Thyroid gland (tissue), 4 donors: ENCODE results near the gene TEX261. TPM values are rescaled to one million over a fixed set of nuclear protein-coding genes. Genes with fewer than 3 reads are reported as not detected.
A peak's percentile ranks its signal among the peaks of the same experiment; 100 is the strongest.
"Not testable (repeated sequence)": the region's sequence is repeated elsewhere in the genome, so short reads cannot be mapped to it uniquely, and the experiment has no call there.

Source experiments
- DNase-seq, 2 donors: peaks; one replicate each; pipeline ENCODE4 v3.0.0-alpha.2; 2019
- H3K27ac ChIP-seq, 3 donors: fragments of 200-600 bp; sonication (generic); 1 replicate in 2 of 3; 2 replicates in 1 of 3; pipeline ENCODE4 v1.5.1; 2016 to 2019; ENCODE audit warnings: mild to moderate bottlenecking in 1 of 3, moderate library complexity in 1 of 3
- H3K27me3 ChIP-seq: fragments of 200-600 bp; sonication (generic); one replicate; pipeline ENCODE4 v1.5.1; 2019
- H3K36me3 ChIP-seq, 2 donors: fragments of 200-600 bp; sonication (generic); one replicate each; pipeline ENCODE4 v1.5.1; 2016 to 2019
- H3K4me1 ChIP-seq, 2 donors: fragments of 200-600 bp; sonication (generic); one replicate each; pipeline ENCODE4 v1.5.1; 2017 to 2019
- H3K4me3 ChIP-seq, 3 donors: fragments of 200-600 bp; sonication (generic); replicated peaks in 1 of 3; 1 replicate in 2 of 3; 2 replicates in 1 of 3; pipeline ENCODE4 v1.5.1; 2016; ENCODE audit warnings: mild to moderate bottlenecking in 1 of 3
- H3K9me3 ChIP-seq: fragments of 200-600 bp; sonication (generic); one replicate; pipeline ENCODE4 v1.5.1; 2017
- CTCF ChIP-seq, 6 experiments: fragments of 200-600 bp in 3 of 6; fragments of 450-650 bp in 3 of 6; sonication (generic) in 3 of 6; IDR thresholded peaks; one replicate each; pipeline ENCODE4 v1.5.1; 2016 to 2019; ENCODE audit warnings: antibody characterized with exemption in 6 of 6, mild to moderate bottlenecking in 2 of 6, inconsistent platforms in 1 of 6, moderate library complexity in 1 of 6
- POLR2A ChIP-seq, 2 donors: fragments of 450-650 bp; IDR thresholded peaks; one replicate each; pipeline ENCODE4 v1.6.1; 2017; ENCODE audit warnings: antibody characterized with exemption in 2 of 2, mild to moderate bottlenecking in 2 of 2, moderate library complexity in 1 of 2
- whole genome bisulfite sequencing, 2 donors: methylation state at CpG; one replicate each; pipeline ENCODE4 v1.1.5; 2017; 5-methylcytosine and 5-hydroxymethylcytosine counted together
- intact Hi-C: fragments of 100-400 bp; cut with DNase I; formaldehyde crosslinking; loops from one replicate; pipeline ENCODE4 v1.15.1; 2023
- total RNA-seq, 4 donors: library from RNA; depleted of rRNA; stranded (reverse); fragments of >200 nt; gene quantifications; one replicate each; pipeline ENCODE4 v1.2.3, GENCODE V29; 2016

TEX261 gene
- total RNA-seq = 10 to 100 TPM; 37.9 to 67.7 (median 51.4) TPM

- H3K27me3 ChIP-seq = no peaks in the 10 kb centered on the region
- peak within 1 kb of the TSS; percentile 79 to 99 (median 80) for H3K4me3 ChIP-seq
- peak; percentile 90 to 94 for DNase-seq
- 0 to 2% methylated on average over 9 to 16 of the region's 65 CpGs for WGBS, 2 donors
- peaks cover 13 to 18% of the 10 kb centered on the region in 2 donors for H3K4me1 ChIP-seq
- H3K9me3 ChIP-seq = no peaks in the 10 kb centered on the region
- TF ChIP-seq POLR2A (IDR thresholded peaks at IDR 0.05) (peak in 1 of 2 donors; percentile 71), CTCF (IDR thresholded peaks at IDR 0.05) (peak in 4 of 6 experiments; percentile 44 to 90 (median 84))
- H3K27ac ChIP-seq = peak within 1 kb of the TSS in 2 of 3 donors; percentile 69 to 74
- peaks cover 8 to 16% of the 10 kb centered on the region in 2 donors for H3K36me3 ChIP-seq
- intact Hi-C loops = no loop called here
Observed at GRCh38 chr2:70994699-70995425, at the start of gene TEX261. TSS of gene TEX261 (minus strand) at chr2:70994873. CDS start at chr2:70994757, 116 bp downstream.

- DNase-seq = no peak
- H3K27me3 ChIP-seq = no peaks in the 10 kb centered on the region
- H3K27ac ChIP-seq = no peak overlapping the region
- no peaks in the 10 kb centered on the region for H3K9me3 ChIP-seq
- no peaks in the 10 kb centered on the region for H3K4me1 ChIP-seq
- TF ChIP-seq POLR2A (IDR thresholded peaks at IDR 0.05) (no peak), CTCF (IDR thresholded peaks at IDR 0.05) (no peak)
- no peaks in the 10 kb centered on the region for H3K36me3 ChIP-seq
- 83 to 86% methylated on average over 18 to 19 of the region's 36 CpGs for WGBS, 2 donors
- no peak overlapping the region for H3K4me3 ChIP-seq
- intact Hi-C loops = no loop called here
Observed at GRCh38 chr2:71043531-71044407, 49.1 kb upstream of the TEX261 start.

- intact Hi-C loops = no loop called here
- TF ChIP-seq CTCF (IDR thresholded peaks at IDR 0.05) (no peak), POLR2A (IDR thresholded peaks at IDR 0.05) (no peak)
- DNase-seq = no peak
- Histone ChIP-seq H3K4me3 (no peak overlapping the region), H3K9me3 (no peaks in the 10 kb centered on the region), H3K27me3 (no peaks in the 10 kb centered on the region), H3K36me3 (no peaks in the 10 kb centered on the region), H3K4me1 (no peaks in the 10 kb centered on the region), H3K27ac (no peak overlapping the region)
- WGBS, 2 donors = 69 to 70% methylated on average over 4 of the region's 4 CpGs
Observed at GRCh38 chr2:71042287-71042686, 47.6 kb upstream of the TEX261 start.

GRCh38 chr2:71036296-71036695, 41.6 kb upstream of the TEX261 start:
- not testable (repeated sequence) for H3K4me3 ChIP-seq

GRCh38 chr2:71023553-71024243, 29.0 kb upstream of the TEX261 start:
- DNase-seq = peak; percentile 81 to 82

More at GRCh38 chr2:71036296-71036695, 41.6 kb upstream of the TEX261 start:
- H3K27me3 ChIP-seq, H3K9me3 ChIP-seq, H3K4me1 ChIP-seq, intact Hi-C loops, H3K36me3 ChIP-seq, DNase-seq, H3K27ac ChIP-seq: not testable (repeated sequence)
- WGBS, 2 donors = 64 to 81% methylated on average over 8 of the region's 8 CpGs

GRCh38 chr2:71021394-71021793, 26.7 kb upstream of the TEX261 start:
- intact Hi-C loops, H3K9me3 ChIP-seq, H3K4me3 ChIP-seq, DNase-seq, H3K27ac ChIP-seq, H3K27me3 ChIP-seq, H3K36me3 ChIP-seq: not testable (repeated sequence)
- peaks cover 0 to 12% of the 10 kb centered on the region in 2 donors for H3K4me1 ChIP-seq
- 76 to 81% methylated on average over 14 of the region's 14 CpGs for WGBS, 2 donors

More at GRCh38 chr2:71023553-71024243, 29.0 kb upstream of the TEX261 start:
- peak in 3 of 6 experiments; percentile 26 to 56 (median 35) for TF ChIP-seq CTCF (IDR thresholded peaks at IDR 0.05)
- WGBS, 2 donors = 38 to 39% methylated on average over 15 of the region's 15 CpGs
- peaks cover 0 to 12% of the 10 kb centered on the region in 2 donors for H3K4me1 ChIP-seq
- peak overlapping the region in 1 of 3 donors; percentile 74 for H3K27ac ChIP-seq
- H3K27me3 ChIP-seq, H3K4me3 ChIP-seq, intact Hi-C loops, H3K9me3 ChIP-seq, H3K36me3 ChIP-seq: not testable (repeated sequence)

DNA sequence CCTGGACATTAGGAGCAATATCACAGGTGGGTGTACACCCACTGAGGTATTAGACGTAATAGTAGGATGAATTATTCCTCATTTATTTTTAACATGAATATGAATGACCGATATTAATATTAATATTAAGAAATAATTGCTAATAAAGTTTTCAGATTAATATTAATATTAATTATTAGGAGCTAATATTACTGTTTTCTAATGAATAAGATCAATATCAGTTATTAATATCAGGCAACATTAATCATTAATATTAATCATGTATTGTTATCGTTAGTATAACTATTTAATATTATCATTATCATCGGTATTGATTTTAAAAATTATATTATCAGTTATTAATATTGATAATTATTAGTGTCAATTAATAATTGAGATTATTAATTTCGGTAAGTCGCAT, 25.3 kb upstream of the TEX261 start:
- H3K4me3 ChIP-seq, DNase-seq, intact Hi-C loops, H3K36me3 ChIP-seq, H3K27ac ChIP-seq, H3K27me3 ChIP-seq, H3K9me3 ChIP-seq: not testable (repeated sequence)
- peaks cover 0 to 12% of the 10 kb centered on the region in 2 donors for H3K4me1 ChIP-seq
- WGBS, 2 donors = 89 to 92% methylated on average over 6 of the region's 6 CpGs
